ENCODE measurements around the gene ADCY9. TPM values are rescaled to one million over a fixed set of nuclear protein-coding genes. Genes with fewer than 3 reads are reported as not detected.
"Not testable (repeated sequence)": the region's sequence is repeated elsewhere in the genome, so short reads cannot be mapped to it uniquely, and the experiment has no call there.

ADCY9 gene
- polyA plus RNA-seq, 1 donor from 2014 or later, result 6.3 TPM

DNA sequence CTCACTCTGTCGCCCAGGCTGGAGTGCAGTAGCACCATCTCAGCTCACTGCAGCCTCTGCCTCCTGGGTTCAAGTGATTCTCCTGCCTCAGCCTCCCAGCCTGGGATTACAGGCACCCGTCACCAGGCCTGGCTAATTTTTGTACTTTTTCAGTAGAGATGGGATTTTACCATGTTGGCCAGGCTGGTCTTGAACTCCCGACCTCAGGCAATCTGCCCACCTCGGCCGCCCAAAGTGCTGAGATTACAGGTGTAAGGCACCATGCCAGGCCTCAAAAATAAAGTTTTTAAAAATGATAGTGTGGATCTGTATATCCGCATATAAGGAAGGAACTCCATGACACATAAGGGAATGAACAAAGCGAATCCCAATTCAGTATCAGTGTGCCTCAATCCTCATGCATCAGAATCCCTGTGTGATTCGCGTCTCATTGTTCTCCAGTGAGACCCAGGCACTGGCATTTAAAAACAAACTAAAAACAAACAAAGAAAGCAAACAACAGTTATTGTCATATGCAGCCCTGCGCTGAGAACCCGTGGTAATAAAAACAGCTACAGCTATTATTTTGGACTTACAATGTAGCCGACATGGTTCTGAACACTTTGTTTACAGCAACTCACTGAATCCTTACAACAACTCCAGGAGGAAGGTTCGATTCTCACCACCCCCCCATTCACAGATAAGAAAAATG is 181.6 kb downstream of the ADCY9 start:
- Histone ChIP-seq H3K27me3 (ENCODE audit: insufficient read depth, low read depth, low read length) (no peaks in the 10 kb centered on the region), H3K9me3 (ENCODE audit: low read length) (no peaks in the 10 kb centered on the region), H3K4me2 (ENCODE audit: low read length) (no peak overlapping the region), H3F3A (ENCODE audit: insufficient read depth, low read length, poor library complexity, severe bottlenecking) (no peaks in the 10 kb centered on the region), H3K4me3 (ENCODE audit: low read length) (no peak overlapping the region), H2AFZ (ENCODE audit: low read depth, low read length) (no peak overlapping the region), H3K27ac (ENCODE audit: low read length) (no peak overlapping the region), H3K9ac (ENCODE audit: low read length) (no peak overlapping the region), H4K20me1 (ENCODE audit: insufficient read depth) (no peaks in the 10 kb centered on the region), H3K36me3 (ENCODE audit: insufficient read depth, low read length) (no peaks in the 10 kb centered on the region), H3K9me2 (ENCODE audit: insufficient read depth, low read length) (no peaks in the 10 kb centered on the region), H3K79me2 (replicated peaks; ENCODE audit: insufficient read depth, low read length) (no peaks in the 10 kb centered on the region)
- TF ChIP-seq, protein P1, sequence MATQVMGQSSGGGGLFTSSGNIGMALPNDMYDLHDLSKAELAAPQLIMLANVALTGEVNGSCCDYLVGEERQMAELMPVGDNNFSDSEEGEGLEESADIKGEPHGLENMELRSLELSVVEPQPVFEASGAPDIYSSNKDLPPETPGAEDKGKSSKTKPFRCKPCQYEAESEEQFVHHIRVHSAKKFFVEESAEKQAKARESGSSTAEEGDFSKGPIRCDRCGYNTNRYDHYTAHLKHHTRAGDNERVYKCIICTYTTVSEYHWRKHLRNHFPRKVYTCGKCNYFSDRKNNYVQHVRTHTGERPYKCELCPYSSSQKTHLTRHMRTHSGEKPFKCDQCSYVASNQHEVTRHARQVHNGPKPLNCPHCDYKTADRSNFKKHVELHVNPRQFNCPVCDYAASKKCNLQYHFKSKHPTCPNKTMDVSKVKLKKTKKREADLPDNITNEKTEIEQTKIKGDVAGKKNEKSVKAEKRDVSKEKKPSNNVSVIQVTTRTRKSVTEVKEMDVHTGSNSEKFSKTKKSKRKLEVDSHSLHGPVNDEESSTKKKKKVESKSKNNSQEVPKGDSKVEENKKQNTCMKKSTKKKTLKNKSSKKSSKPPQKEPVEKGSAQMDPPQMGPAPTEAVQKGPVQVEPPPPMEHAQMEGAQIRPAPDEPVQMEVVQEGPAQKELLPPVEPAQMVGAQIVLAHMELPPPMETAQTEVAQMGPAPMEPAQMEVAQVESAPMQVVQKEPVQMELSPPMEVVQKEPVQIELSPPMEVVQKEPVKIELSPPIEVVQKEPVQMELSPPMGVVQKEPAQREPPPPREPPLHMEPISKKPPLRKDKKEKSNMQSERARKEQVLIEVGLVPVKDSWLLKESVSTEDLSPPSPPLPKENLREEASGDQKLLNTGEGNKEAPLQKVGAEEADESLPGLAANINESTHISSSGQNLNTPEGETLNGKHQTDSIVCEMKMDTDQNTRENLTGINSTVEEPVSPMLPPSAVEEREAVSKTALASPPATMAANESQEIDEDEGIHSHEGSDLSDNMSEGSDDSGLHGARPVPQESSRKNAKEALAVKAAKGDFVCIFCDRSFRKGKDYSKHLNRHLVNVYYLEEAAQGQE (IDR thresholded peaks at IDR 0.05; ENCODE audit: borderline replicate concordance), result no peak
- TF ChIP-seq CTCF (IDR thresholded peaks at IDR 0.05; ENCODE audit: poor library complexity, severe bottlenecking) (no peak), EP300 (conservative IDR thresholded peaks at IDR 0.05; ENCODE audit: poor library complexity, severe bottlenecking) (no peak), RAD21 (conservative IDR thresholded peaks at IDR 0.05) (no peak), EZH2 (IDR thresholded peaks at IDR 0.05; ENCODE audit: borderline replicate concordance, insufficient read depth, low read length, poor library complexity, severe bottlenecking) (no peak), SMC3 (conservative IDR thresholded peaks at IDR 0.05; ENCODE audit: poor library complexity) (no peak), MXI1 (conservative IDR thresholded peaks at IDR 0.05; ENCODE audit: poor library complexity, severe bottlenecking) (no peak), POLR2AphosphoS5 (IDR thresholded peaks at IDR 0.05) (no peak), TAF1 (IDR thresholded peaks at IDR 0.05; ENCODE audit: low read depth) (no peak)

DNA sequence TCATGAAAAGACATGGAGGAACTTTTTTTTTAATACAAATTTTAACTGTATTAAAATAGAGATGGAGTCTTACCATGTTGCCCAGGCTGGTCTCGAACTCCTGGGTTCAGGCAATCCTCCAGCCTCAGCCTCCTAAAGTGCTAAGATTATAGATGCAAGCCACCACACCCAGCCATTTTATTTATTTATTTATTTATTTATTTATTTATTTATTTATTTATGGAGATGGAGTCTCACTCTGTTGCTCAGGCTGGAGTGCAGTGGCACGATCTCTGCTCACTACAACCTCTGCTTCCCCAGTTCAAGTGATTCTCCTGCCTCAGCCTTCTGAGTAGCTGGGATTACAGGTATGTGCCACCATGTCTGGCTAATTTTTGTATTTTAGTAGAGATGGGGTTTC is 189.1 kb downstream of the ADCY9 start:
- not testable (repeated sequence) for H3F3A ChIP-seq (ENCODE audit: insufficient read depth, low read length, poor library complexity, severe bottlenecking); H3K9me2 ChIP-seq (ENCODE audit: insufficient read depth, low read length); H2AFZ ChIP-seq (ENCODE audit: low read depth, low read length); H3K4me3 ChIP-seq (ENCODE audit: low read length); H3K27me3 ChIP-seq (ENCODE audit: insufficient read depth, low read depth, low read length); H3K36me3 ChIP-seq (ENCODE audit: insufficient read depth, low read length); H3K9me3 ChIP-seq (ENCODE audit: low read length); H4K20me1 ChIP-seq (ENCODE audit: insufficient read depth); H3K27ac ChIP-seq (ENCODE audit: low read length); H3K79me2 ChIP-seq (replicated peaks; ENCODE audit: insufficient read depth, low read length); H3K4me2 ChIP-seq (ENCODE audit: low read length); H3K9ac ChIP-seq (ENCODE audit: low read length)

Measured in neural cell (in vitro differentiated cells).